BE2C (cell line): ENCODE results near the gene RNASET2.

Experiments used
- DNase-seq: peaks from one replicate; pipeline ENCODE4 v3.0.0-alpha.2; 2020
- H3K27me3 ChIP-seq: fragments of 250-450 bp; sonication (Bioruptor Pico); 2 replicates; pipeline ENCODE4 v1.5.1; 2020; ENCODE audit warnings: mild to moderate bottlenecking
- H3K36me3 ChIP-seq: fragments of 250-450 bp; sonication (Bioruptor Pico); 2 replicates; pipeline ENCODE4 v1.5.1; 2020; ENCODE audit warnings: mild to moderate bottlenecking
- H3K4me1 ChIP-seq: fragments of 250-450 bp; sonication (Bioruptor Pico); 2 replicates; pipeline ENCODE4 v1.5.1; 2020
- H3K4me3 ChIP-seq: 2 replicates; pipeline ENCODE4 v1.5.1; 2011; ENCODE audit warnings: low read depth, low read length
- H3K9me3 ChIP-seq: fragments of 250-450 bp; sonication (Bioruptor Pico); 2 replicates; pipeline ENCODE4 v1.5.1; 2020
- TF ChIP-seq, protein P1 (sequence below): IDR thresholded peaks from 2 replicates; pipeline ENCODE4 v1.5.1; 2012; ENCODE audit warnings: mild to moderate bottlenecking, low read depth, low read length

Gene RNASET2

GRCh38 chr6:166987930-166988329 lies 31.6 kb upstream of the RNASET2 start:
- H3K4me1 ChIP-seq = no peaks in the 10 kb centered on the region; the same call in 1 of the 2 replicates
- DNase-seq = no peak
- H3K27me3 ChIP-seq = no peaks in the 10 kb centered on the region
- no peaks in the 10 kb centered on the region for H3K36me3 ChIP-seq
- no peaks in the 10 kb centered on the region for H3K9me3 ChIP-seq
- TF ChIP-seq, protein P1, sequence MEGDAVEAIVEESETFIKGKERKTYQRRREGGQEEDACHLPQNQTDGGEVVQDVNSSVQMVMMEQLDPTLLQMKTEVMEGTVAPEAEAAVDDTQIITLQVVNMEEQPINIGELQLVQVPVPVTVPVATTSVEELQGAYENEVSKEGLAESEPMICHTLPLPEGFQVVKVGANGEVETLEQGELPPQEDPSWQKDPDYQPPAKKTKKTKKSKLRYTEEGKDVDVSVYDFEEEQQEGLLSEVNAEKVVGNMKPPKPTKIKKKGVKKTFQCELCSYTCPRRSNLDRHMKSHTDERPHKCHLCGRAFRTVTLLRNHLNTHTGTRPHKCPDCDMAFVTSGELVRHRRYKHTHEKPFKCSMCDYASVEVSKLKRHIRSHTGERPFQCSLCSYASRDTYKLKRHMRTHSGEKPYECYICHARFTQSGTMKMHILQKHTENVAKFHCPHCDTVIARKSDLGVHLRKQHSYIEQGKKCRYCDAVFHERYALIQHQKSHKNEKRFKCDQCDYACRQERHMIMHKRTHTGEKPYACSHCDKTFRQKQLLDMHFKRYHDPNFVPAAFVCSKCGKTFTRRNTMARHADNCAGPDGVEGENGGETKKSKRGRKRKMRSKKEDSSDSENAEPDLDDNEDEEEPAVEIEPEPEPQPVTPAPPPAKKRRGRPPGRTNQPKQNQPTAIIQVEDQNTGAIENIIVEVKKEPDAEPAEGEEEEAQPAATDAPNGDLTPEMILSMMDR = no peak
- H3K4me3 ChIP-seq = no peak overlapping the region

GRCh38 chr6:166987448-166987847 lies 31.1 kb upstream of the RNASET2 start:
- Histone ChIP-seq H3K9me3 (no peaks in the 10 kb centered on the region), H3K27me3 (no peaks in the 10 kb centered on the region), H3K4me3 (no peak overlapping the region), H3K4me1 (no peaks in the 10 kb centered on the region; the same call in 1 of the 2 replicates), H3K36me3 (no peaks in the 10 kb centered on the region)
- DNase-seq = no peak
- TF ChIP-seq, protein P1 = no peak

GRCh38 chr6:166980738-166981137 lies 24.4 kb upstream of the RNASET2 start:
- no peaks in the 10 kb centered on the region for H3K4me1 ChIP-seq
- H3K36me3 ChIP-seq = no peaks in the 10 kb centered on the region; the same call in 1 of the 2 replicates

DNA sequence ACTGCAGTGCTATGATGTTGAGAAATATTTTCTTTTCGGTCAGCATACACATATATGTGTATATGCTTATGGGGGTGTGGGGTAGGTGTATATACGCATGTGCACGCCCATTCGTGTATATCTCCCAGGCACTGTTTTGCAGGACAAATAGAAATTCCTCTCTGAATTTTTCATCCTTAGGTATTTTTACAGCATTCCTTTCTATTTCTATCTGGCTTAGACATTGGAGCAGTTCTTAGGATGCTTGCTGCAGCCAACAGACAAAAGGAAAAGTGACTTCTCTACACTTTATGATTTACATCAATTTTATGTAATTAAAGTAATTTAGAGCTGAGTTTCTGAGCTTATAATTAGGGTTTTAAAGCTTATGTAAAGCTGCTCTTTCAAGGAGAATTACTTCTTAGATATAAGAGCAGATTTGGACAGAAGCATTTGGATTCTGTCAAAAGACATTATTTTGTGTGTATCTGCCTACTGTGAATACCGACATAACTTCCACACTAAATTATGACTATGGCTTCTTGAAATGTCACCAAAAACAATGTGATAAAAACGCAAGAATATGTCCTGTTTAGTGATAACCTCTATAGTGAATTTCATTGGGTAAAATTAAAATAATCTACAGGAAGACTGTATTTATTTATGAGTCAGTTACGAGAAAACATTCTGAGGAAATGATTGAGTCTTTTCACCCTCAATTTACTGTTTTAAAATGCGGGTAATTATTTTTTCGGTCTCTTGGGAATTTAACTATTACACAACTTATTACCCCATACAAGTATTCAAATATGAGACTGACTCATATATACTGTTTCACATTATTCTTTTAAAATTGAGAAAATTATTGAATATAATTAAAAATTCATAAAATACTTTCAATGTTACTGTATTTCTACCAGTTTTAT lies 21.5 kb upstream of the RNASET2 start:
- DNase-seq = no peak
- Histone ChIP-seq H3K4me3 (no peak overlapping the region), H3K9me3 (no peaks in the 10 kb centered on the region), H3K4me1 (no peaks in the 10 kb centered on the region), H3K36me3 (no peaks in the 10 kb centered on the region; the same call in 1 of the 2 replicates), H3K27me3 (no peaks in the 10 kb centered on the region)
- TF ChIP-seq, protein P1 = no peak

More at GRCh38 chr6:166980738-166981137, 24.4 kb upstream of the RNASET2 start:
- H3K4me3 ChIP-seq = no peak overlapping the region
- TF ChIP-seq, protein P1 = no peak
- no peak for DNase-seq
- H3K9me3 ChIP-seq = no peaks in the 10 kb centered on the region
- H3K27me3 ChIP-seq = no peaks in the 10 kb centered on the region

GRCh38 chr6:166976636-166977035 lies 20.3 kb upstream of the RNASET2 start:
- Histone ChIP-seq H3K36me3 (no peaks in the 10 kb centered on the region; the same call in 1 of the 2 replicates), H3K4me3 (no peak overlapping the region), H3K27me3 (no peaks in the 10 kb centered on the region), H3K9me3 (no peaks in the 10 kb centered on the region), H3K4me1 (no peaks in the 10 kb centered on the region)
- TF ChIP-seq, protein P1 = no peak
- DNase-seq = no peak

GRCh38 chr6:166972101-166972500 lies 15.8 kb upstream of the RNASET2 start:
- TF ChIP-seq, protein P1 = no peak
- H3K4me1 ChIP-seq = 0 out of 2 replicates have a peak, but pooled peaks cover 3% of the 10 kb centered on the region
- no peaks in the 10 kb centered on the region for H3K9me3 ChIP-seq
- H3K27me3 ChIP-seq = no peaks in the 10 kb centered on the region
- H3K36me3 ChIP-seq = no peaks in the 10 kb centered on the region
- no peak for DNase-seq
- no peak overlapping the region for H3K4me3 ChIP-seq
